Heart right ventricle (tissue), 16 donors: ENCODE measurements around the gene ZNF383. TPM values are rescaled to one million over a fixed set of nuclear protein-coding genes. Genes with fewer than 3 reads are reported as not detected.
A peak's percentile ranks its signal among the peaks of the same experiment; 100 is the strongest.

Experiments used
- ATAC-seq, 8 donors: fragments of 200-7000 bp; cut with Tn5 transposase; one replicate each; pipeline ENCODE4 v1.9.1; 2020; ENCODE audit warnings: mild to moderate bottlenecking in 8 of 8, moderate library complexity in 8 of 8, moderate number of reproducible peaks in 1 of 8
- DNase-seq, 2 donors: peaks; one replicate each; pipeline ENCODE4 v3.0.0-alpha.2; 2020
- H3K27ac ChIP-seq, 10 donors: fragments of 200-600 bp; sonication (generic) in 2 of 10; one replicate each; pipeline versions ENCODE4 v1.5.0 to v1.8.0; 2020 to 2022; ENCODE audit warnings: mild to moderate bottlenecking in 3 of 10
- H3K27me3 ChIP-seq, 7 donors: fragments of 200-600 bp; one replicate each; pipeline ENCODE4 v1.8.0; 2021 to 2022; ENCODE audit warnings: mild to moderate bottlenecking in 2 of 7
- H3K36me3 ChIP-seq, 9 donors: fragments of 200-600 bp; sonication (generic) in 1 of 9; one replicate each; pipeline versions ENCODE4 v1.5.0 to v1.8.0; 2020 to 2022; ENCODE audit warnings: mild to moderate bottlenecking in 2 of 9
- H3K4me1 ChIP-seq, 9 donors: fragments of 200-600 bp; sonication (generic) in 1 of 9; one replicate each; pipeline versions ENCODE4 v1.5.0 to v1.8.0; 2020 to 2022; ENCODE audit warnings: mild to moderate bottlenecking in 4 of 9
- H3K4me3 ChIP-seq, 10 donors: fragments of 200-600 bp; sonication (generic) in 2 of 10; one replicate each; pipeline versions ENCODE4 v1.5.0 to v1.8.0; 2020 to 2022; ENCODE audit warnings: mild to moderate bottlenecking in 7 of 10, moderate library complexity in 2 of 10
- H3K9me3 ChIP-seq, 11 donors: fragments of 200-600 bp in 10 of 11; sonication (generic) in 2 of 11; one replicate each; pipeline versions ENCODE4 v1.5.0 to v1.8.0; 2013 to 2022; ENCODE audit warnings: mild to moderate bottlenecking in 2 of 11, control low read depth in 1 of 11, moderate library complexity in 1 of 11
- CTCF ChIP-seq, 9 donors: fragments of 200-600 bp; sonication (generic) in 2 of 9; IDR thresholded peaks; one replicate each; pipeline versions ENCODE4 v1.5.0 to v1.8.0; 2021 to 2022; ENCODE audit warnings: antibody characterized with exemption in 9 of 9, mild to moderate bottlenecking in 5 of 9, moderate library complexity in 1 of 9
- WGBS, 2 donors: extraction: QIAGEN DNeasy Blood & Tissue Kit; methylation state at CpG; one replicate each; pipeline ENCODE4 v1.1.7; 2013; ENCODE audit warnings: inconsistent platforms in 1 of 2; 5-methylcytosine and 5-hydroxymethylcytosine counted together
- intact Hi-C, 10 donors: fragments of 100-400 bp; cut with DNase I; formaldehyde crosslinking; loops; one replicate each; pipeline versions ENCODE4 v1.11.1 to v1.14.2; 2022
- polyA plus RNA-seq, 2 donors: library from polyadenylated mRNA; stranded (reverse); fragments of 200-250 nt; gene quantifications; one replicate each; pipeline ENCODE4 v1.2.3, GENCODE V29; 2013
- total RNA-seq, 10 donors: library from RNA; stranded (reverse); fragmentation: NEBNext Ultra II Directional in 3 of 10; extraction: Animal tissue kit (Norgen Biotek cat#: 25700) in 3 of 10; gene quantifications; one replicate each; pipeline versions ENCODE4 v1.2.1 to v1.2.4, GENCODE V29; 2021 to 2023
- donor health status: Arrhythmogenic right ventricular cardiomyopathy.
- donor health status: ischemic (EF 13 %, LVEDD 7.1; RV severe dilation, severe dysfunction).
- donor health status: healthy with polysubstance abuse.
- donor health status: DM: no; HTN: yes; CAD: no.
- donor health status: DM: no; HTN: no; CAD: no.
- donor health status: ischemic (EF 25% LVEDD 6.9; RV normal size, moderate dysfunction).
- donor health status: ischemic (EF 25% LVEDD 5.7; RV mildly dilated, moderate dysfunction).
- donor health status: healthy.
- donor health status: DM: yes; HTN: yes; CAD: no.
- donor health status: Ischemic cardiomyopathy.
- donor health status: ischemic (EF 35%, LVEDD 5.7; RV mildly dilated, moderate dysfunction).
- donor health status: nonischemic (EF 11% LVEDD 7.7; RV severe dilation, severe dysfunction).
- donor health status: DM: yes; HTN: yes; CAD: no.
- donor health status: PGD.
- donor health status: ischemic (EF 29% LVEDD 5.4; RV normal size, mild dysfunction).
- donor health status: nonischemic (EF 23%, LVEDD 6.1; RV moderate dilation, normal function).

Gene ZNF383
- total and polyA plus RNA-seq, 12 donors: 2.7 to 12.7 (median 8.9) TPM

GRCh38 chr19:37197768-37198167 lies 20.2 kb upstream of the ZNF383 start:
- intact Hi-C loops: no loop called here
- ATAC-seq (no peak), DNase-seq (no peak)
- H3K4me3 ChIP-seq: no peak overlapping the region
- H3K4me1 ChIP-seq: no peaks in the 10 kb centered on the region
- TF ChIP-seq CTCF (IDR thresholded peaks at IDR 0.05): no peak
- no peaks in the 10 kb centered on the region for H3K27me3 ChIP-seq
- WGBS, 2 donors: 90 to 94% methylated on average over 2 of the region's 2 CpGs
- peaks cover 0 to 100% (median 82%) of the 10 kb centered on the region in 9 donors for H3K36me3 ChIP-seq
- H3K9me3 ChIP-seq: peaks cover 0 to 97% (median 13%) of the 10 kb centered on the region in 11 donors
- no peak overlapping the region for H3K27ac ChIP-seq

- peak overlapping the region; percentile 88 to 97 (median 93) for H3K27ac ChIP-seq
- WGBS, 2 donors: 0 to 1% methylated on average over 7 of the region's 7 CpGs
- H3K27me3 ChIP-seq: no peaks in the 10 kb centered on the region
- peaks cover 0 to 23% (median 13%) of the 10 kb centered on the region in 9 donors for H3K4me1 ChIP-seq
- TF ChIP-seq CTCF (IDR thresholded peaks at IDR 0.05): no peak
- H3K9me3 ChIP-seq: peaks cover 0 to 20% (median 0%) of the 10 kb centered on the region in 11 donors
- no peak for ATAC-seq
- peak overlapping the region; percentile 61 to 85 (median 74) for H3K4me3 ChIP-seq
- no peak for DNase-seq
- intact Hi-C loops: loop anchor here in 6 of 10 donors (5.0 to 10.0 kb wide), 6 partner anchors 45 to 245 kb away; partner anchors contain the start of genes ZNF585A (in 3 of the 6) and ZNF420 (in 1 of the 6)
- peaks cover 0 to 30% (median 8%) of the 10 kb centered on the region in 9 donors for H3K36me3 ChIP-seq
These were observed 587 bp upstream of the ZNF383 start for GRCh38 chr19:37217480-37217774.

GRCh38 chr19:37218592-37218935 lies 550 bp downstream of the ZNF383 start:
- Histone ChIP-seq H3K4me1 (peaks cover 0 to 23% (median 13%) of the 10 kb centered on the region in 9 donors), H3K9me3 (peaks cover 0 to 31% (median 0%) of the 10 kb centered on the region in 11 donors), H3K4me3 (peak overlapping the region; percentile 61 to 85 (median 74)), H3K27ac (peak overlapping the region; percentile 88 to 97 (median 93)), H3K36me3 (peaks cover 0 to 42% (median 18%) of the 10 kb centered on the region in 9 donors), H3K27me3 (no peaks in the 10 kb centered on the region)
- 13 to 14% methylated on average over 6 of the region's 6 CpGs for WGBS, 2 donors
- intact Hi-C loops: loop anchor here in 6 of 10 donors (5.0 to 10.0 kb wide), 6 partner anchors 46 to 246 kb away; partner anchors contain the start of genes ZNF585A (in 3 of the 6) and ZNF420 (in 1 of the 6)
- DNase-seq (no peak), ATAC-seq (peak; percentile 6 to 42 (median 27))
- TF ChIP-seq CTCF (IDR thresholded peaks at IDR 0.05): no peak

GRCh38 chr19:37220383-37220782 lies 2.4 kb downstream of the ZNF383 start:
- no peak overlapping the region for H3K27ac ChIP-seq
- peaks cover 0 to 60% (median 27%) of the 10 kb centered on the region in 9 donors for H3K36me3 ChIP-seq
- no peak for TF ChIP-seq CTCF (IDR thresholded peaks at IDR 0.05)
- H3K4me1 ChIP-seq: peaks cover 0 to 23% (median 13%) of the 10 kb centered on the region in 9 donors
- peaks cover 0 to 49% (median 0%) of the 10 kb centered on the region in 11 donors for H3K9me3 ChIP-seq
- WGBS, 2 donors: 91 to 96% methylated on average over 3 of the region's 3 CpGs
- no peak for DNase-seq
- no peaks in the 10 kb centered on the region for H3K27me3 ChIP-seq
- ATAC-seq: no peak
- H3K4me3 ChIP-seq: no peak overlapping the region
- intact Hi-C loops: loop anchor here in 1 of 10 donors (10.0 kb wide), 1 partner anchor 246 kb away; no protein-coding TSS in a partner anchor
